Aortic smooth muscle cell (primary cell): ENCODE measurements around the gene MYH1. TPM values are rescaled to one million over a fixed set of nuclear protein-coding genes. Genes with fewer than 3 reads are reported as not detected.

Experiments used
- total RNA-seq: library from RNA; depleted of rRNA; stranded (reverse); fragments of >200 nt; gene quantifications from 2 replicates; pipeline ENCODE4 v1.2.3, GENCODE V29; 2014

MYH1 gene
- not detected in 2 replicates for total RNA-seq

GRCh38 chr17:10518271-10519037 is at the start of gene MYH1:
TSS of gene MYH1 (minus strand) at chr17:10518542. CDS start at chr17:10516642, 1,900 bp downstream.

GRCh38 chr17:10549096-10549842 is 30.9 kb upstream of the MYH1 start, which contains the start of gene MYH2:
TSS of gene MYH2 (minus strand) at chr17:10549658. CDS start at chr17:10547920, 1,738 bp downstream.

GRCh38 chr17:10469459-10469858 is 48.9 kb downstream of the MYH1 start, which contains the start of gene MYH4:
TSS of gene MYH4 (minus strand) at chr17:10469559. CDS start at chr17:10466745, 2,814 bp downstream.

Other genes starting within 250 kb of the MYH1 start
- gene MYH13, start 145.5 kb downstream of the MYH1 start, total RNA-seq: not detected in 2 replicates
- gene MYH8, start 96.6 kb downstream of the MYH1 start, total RNA-seq: not detected in 2 replicates
- gene MYH4, start 49.0 kb downstream of the MYH1 start, total RNA-seq: not detected in 2 replicates
- not detected in 2 replicates for gene MYH2, start 31.1 kb upstream of the MYH1 start, total RNA-seq
- 0.56 and 1.5 TPM in 2 replicates for gene MYH3, start 138.8 kb upstream of the MYH1 start, total RNA-seq
- 26.6 and 27.9 TPM in 2 replicates for gene SCO1, start 179.0 kb upstream of the MYH1 start, total RNA-seq
- gene ADPRM, start 179.1 kb upstream of the MYH1 start, total RNA-seq: 14.3 and 14.8 TPM in 2 replicates
- 3.6 and 5.1 TPM in 2 replicates for gene TMEM220, start 211.5 kb upstream of the MYH1 start, total RNA-seq